OCI-LY7 (cell line): ENCODE data around the gene CDC6. TPM values are rescaled to one million over a fixed set of nuclear protein-coding genes. Genes with fewer than 3 reads are reported as not detected.

Experiments
- BruUV-seq: library from RNA; stranded (reverse); fragments of 400-500 nt; replicated peaks from 2 replicates; lab custom pipeline; 2021; lab: Mats Ljungman, UMichigan
- CTCF ChIA-PET: fragments of 300-600 bp; sonication (Branson Sonifier 250); formaldehyde crosslinking; loops from one replicate; lab custom pipeline; 2022; ENCODE audit warnings: antibody characterized with exemption; ENCODE audit not compliant: unreplicated experiment; lab: Charles Lee
- POLR2A ChIA-PET: fragments of 300-600 bp; sonication (Branson Sonifier 250); formaldehyde crosslinking; loops from one replicate; lab custom pipeline; 2022; ENCODE audit warnings: antibody characterized with exemption; lab: Charles Lee
- DNase-seq: peaks from one replicate; pipeline ENCODE4 v3.0.0-alpha.2; 2015; ENCODE audit warnings: low spot score
- H2AFZ ChIP-seq: fragments of 200-600 bp; sonication (generic), shearing (Covaris generic); 2 replicates; pipeline ENCODE4 v1.6.1; 2014; ENCODE audit warnings: mild to moderate bottlenecking, antibody characterized with exemption, low read length, moderate library complexity
- H3K27ac ChIP-seq: fragments of 200-600 bp; sonication (generic); 2 replicates; pipeline ENCODE4 v1.5.1; 2014; ENCODE audit warnings: mixed run types, low read depth, mild to moderate bottlenecking, moderate library complexity, low read length, inconsistent platforms; ENCODE audit not compliant: poor library complexity, severe bottlenecking
- H3K36me3 ChIP-seq: fragments of 200-600 bp; sonication (generic); 2 replicates; pipeline ENCODE4 v1.6.1; 2014; ENCODE audit warnings: mild to moderate bottlenecking, antibody characterized with exemption, low read length, moderate library complexity, mixed read lengths; ENCODE audit not compliant: insufficient read depth
- H3K4me1 ChIP-seq: fragments of 200-600 bp; sonication (generic); 2 replicates; pipeline ENCODE4 v1.5.1; 2014; ENCODE audit warnings: mild to moderate bottlenecking, low read length; ENCODE audit not compliant: insufficient read depth, poor library complexity, severe bottlenecking
- H3K4me2 ChIP-seq: fragments of 200-600 bp; sonication (generic); 2 replicates; pipeline ENCODE4 v1.6.1; 2014; ENCODE audit warnings: mild to moderate bottlenecking, low read length
- H3K4me3 ChIP-seq: fragments of 200-600 bp; sonication (generic); 2 replicates; pipeline ENCODE4 v1.5.1; 2014; ENCODE audit warnings: mild to moderate bottlenecking, low read depth, low read length; ENCODE audit not compliant: poor library complexity, severe bottlenecking
- H3K79me2 ChIP-seq: fragments of 200-600 bp; sonication (generic); 2 replicates; pipeline ENCODE4 v1.6.1; 2016; ENCODE audit warnings: low read depth, mild to moderate bottlenecking, low read length, moderate library complexity, mixed read lengths; ENCODE audit not compliant: insufficient read depth
- H3K9me2 ChIP-seq: fragments of 200-600 bp; sonication (generic); 2 replicates; pipeline ENCODE4 v1.6.1; 2016; ENCODE audit warnings: mild to moderate bottlenecking, low read length, mixed read lengths; ENCODE audit not compliant: insufficient read depth
- H3K9me3 ChIP-seq: fragments of 200-600 bp; sonication (generic); 2 replicates; pipeline ENCODE4 v1.6.1; 2014; ENCODE audit warnings: mild to moderate bottlenecking, mixed run types, low read length, mixed read lengths
- H4K20me1 ChIP-seq: fragments of 200-600 bp; sonication (generic); 2 replicates; pipeline ENCODE4 v1.6.1; 2014; ENCODE audit warnings: mild to moderate bottlenecking, antibody characterized with exemption, low read length, moderate library complexity, mixed read lengths; ENCODE audit not compliant: insufficient read depth
- CTCF ChIP-seq: fragments of 200-600 bp; sonication (generic); conservative IDR thresholded peaks from 2 replicates; pipeline ENCODE4 v1.5.1; 2014; ENCODE audit warnings: mild to moderate bottlenecking, antibody characterized with exemption, low read length, moderate library complexity, mixed read lengths
- EZH2phosphoT487 ChIP-seq: fragments of 200-600 bp; sonication (generic); IDR thresholded peaks from 2 replicates; pipeline ENCODE4 v1.6.1; 2018; ENCODE audit warnings: low read depth, borderline replicate concordance, mild to moderate bottlenecking, mixed run types, antibody characterized with exemption, low read length, moderate library complexity, mixed read lengths
- intact Hi-C: fragments of 100-400 bp; cut with micrococcal nuclease; formaldehyde crosslinking; loops from one replicate; pipeline ENCODE4 v1.10.0; 2022; ENCODE audit not compliant: unreplicated experiment
- total RNA-seq, 2 experiments: library from RNA; depleted of rRNA in 1 of 2; stranded (reverse); fragments of >200 nt in 1 of 2; shearing (Covaris generic) in 1 of 2; gene quantifications; 2 replicates each; pipeline ENCODE4 v1.2.3, GENCODE V29; 2014 to 2022

Gene CDC6
- total RNA-seq, 2 experiments from 2014 or later, result 75.2 to 132 TPM

GRCh38 chr17:40352779-40353394 lies 65.2 kb downstream of the CDC6 start:
- H3K79me2 ChIP-seq, result no peaks in the 10 kb centered on the region
- peaks cover 8% of the 10 kb centered on the region for H3K4me1 ChIP-seq
- ChIA-PET POLR2A (no interaction called here), CTCF (interaction anchor here (0.6 kb wide), 1 partner anchor 39 kb away, joined by 3 read pairs; no protein-coding TSS in a partner anchor)
- no peaks in the 10 kb centered on the region for H4K20me1 ChIP-seq
- no peak for DNase-seq
- BruUV-seq, result no TSS peak
- H3K36me3 ChIP-seq, result no peaks in the 10 kb centered on the region
- H3K27ac ChIP-seq, result no peak overlapping the region
- no peak overlapping the region for H3K4me3 ChIP-seq
- intact Hi-C loops, result no loop called here
- no peaks in the 10 kb centered on the region for H3K9me3 ChIP-seq
- no peak overlapping the region for H2AFZ ChIP-seq
- no peak for TF ChIP-seq CTCF
- no peak for TF ChIP-seq EZH2phosphoT487
- no peaks in the 10 kb centered on the region for H3K9me2 ChIP-seq
- no peak overlapping the region for H3K4me2 ChIP-seq

Other genes starting within 250 kb of the CDC6 start
- 36.3 and 65.9 TPM in 2 replicates for gene MED24, start 233.5 kb upstream of the CDC6 start, total RNA-seq (2014; rRNA removed; shearing (Covaris generic))
- 103 and 112 TPM in 2 replicates for gene MED24, start 233.5 kb upstream of the CDC6 start, total RNA-seq (2022)
- gene THRA, start 224.9 kb upstream of the CDC6 start, total RNA-seq (2014; rRNA removed; shearing (Covaris generic)), result 5.4 and 9.3 TPM in 2 replicates
- 3.9 and 5.1 TPM in 2 replicates for gene THRA, start 224.9 kb upstream of the CDC6 start, total RNA-seq (2022)
- gene NR1D1, start 187.3 kb upstream of the CDC6 start, total RNA-seq (2014; rRNA removed; shearing (Covaris generic)), result 1.7 and 2.3 TPM in 2 replicates
- 7.0 and 8.7 TPM in 2 replicates for gene NR1D1, start 187.3 kb upstream of the CDC6 start, total RNA-seq (2022)
- 67.2 and 95.4 TPM in 2 replicates for gene MSL1, start 165.9 kb upstream of the CDC6 start, total RNA-seq (2014; rRNA removed; shearing (Covaris generic))
- gene MSL1, start 165.9 kb upstream of the CDC6 start, total RNA-seq (2022), result 96.0 and 97.2 TPM in 2 replicates
- gene CASC3, start 147.3 kb upstream of the CDC6 start, total RNA-seq (2014; rRNA removed; shearing (Covaris generic)), result 42.6 and 46.9 TPM in 2 replicates
- 100 and 117 TPM in 2 replicates for gene CASC3, start 147.3 kb upstream of the CDC6 start, total RNA-seq (2022)
- gene RAPGEFL1, start 110.4 kb upstream of the CDC6 start, total RNA-seq (2014; rRNA removed; shearing (Covaris generic)), result 2.1 and 4.9 TPM in 2 replicates
- 5.2 and 5.8 TPM in 2 replicates for gene RAPGEFL1, start 110.4 kb upstream of the CDC6 start, total RNA-seq (2022)
- gene WIPF2, start 68.6 kb upstream of the CDC6 start, total RNA-seq (2014; rRNA removed; shearing (Covaris generic)), result 4.6 and 4.7 TPM in 2 replicates
- 19.6 and 20.3 TPM in 2 replicates for gene WIPF2, start 68.6 kb upstream of the CDC6 start, total RNA-seq (2022)
- gene RARA, start 21.3 kb downstream of the CDC6 start, total RNA-seq (2014; rRNA removed; shearing (Covaris generic)), result 3.1 and 5.7 TPM in 2 replicates
- gene RARA, start 21.3 kb downstream of the CDC6 start, total RNA-seq (2022), result 8.0 and 8.6 TPM in 2 replicates
- gene GJD3, start 76.9 kb downstream of the CDC6 start, total RNA-seq (2014; rRNA removed; shearing (Covaris generic)), result not detected in 2 replicates
- gene GJD3, start 76.9 kb downstream of the CDC6 start, total RNA-seq (2022), result not detected in 2 replicates
- 293 and 303 TPM in 2 replicates for gene TOP2A, start 130.0 kb downstream of the CDC6 start, total RNA-seq (2014; rRNA removed; shearing (Covaris generic))
- 340 and 442 TPM in 2 replicates for gene TOP2A, start 130.0 kb downstream of the CDC6 start, total RNA-seq (2022)
- gene IGFBP4, start 155.6 kb downstream of the CDC6 start, total RNA-seq (2014; rRNA removed; shearing (Covaris generic)), result not detected in 2 replicates
- gene IGFBP4, start 155.6 kb downstream of the CDC6 start, total RNA-seq (2022), result not detected in 2 replicates
- gene TNS4, start 213.7 kb downstream of the CDC6 start, total RNA-seq (2014; rRNA removed; shearing (Covaris generic)), result 0.18 and 0.22 TPM in 2 replicates
- 0.66 and 0.97 TPM in 2 replicates for gene TNS4, start 213.7 kb downstream of the CDC6 start, total RNA-seq (2022)